ENCODE results near the gene IL22RA2. TPM values are rescaled to one million over a fixed set of nuclear protein-coding genes. Genes with fewer than 3 reads are reported as not detected.

The IL22RA2 gene
- total RNA-seq, 1 donor from 2014 or later = not detected

DNA sequence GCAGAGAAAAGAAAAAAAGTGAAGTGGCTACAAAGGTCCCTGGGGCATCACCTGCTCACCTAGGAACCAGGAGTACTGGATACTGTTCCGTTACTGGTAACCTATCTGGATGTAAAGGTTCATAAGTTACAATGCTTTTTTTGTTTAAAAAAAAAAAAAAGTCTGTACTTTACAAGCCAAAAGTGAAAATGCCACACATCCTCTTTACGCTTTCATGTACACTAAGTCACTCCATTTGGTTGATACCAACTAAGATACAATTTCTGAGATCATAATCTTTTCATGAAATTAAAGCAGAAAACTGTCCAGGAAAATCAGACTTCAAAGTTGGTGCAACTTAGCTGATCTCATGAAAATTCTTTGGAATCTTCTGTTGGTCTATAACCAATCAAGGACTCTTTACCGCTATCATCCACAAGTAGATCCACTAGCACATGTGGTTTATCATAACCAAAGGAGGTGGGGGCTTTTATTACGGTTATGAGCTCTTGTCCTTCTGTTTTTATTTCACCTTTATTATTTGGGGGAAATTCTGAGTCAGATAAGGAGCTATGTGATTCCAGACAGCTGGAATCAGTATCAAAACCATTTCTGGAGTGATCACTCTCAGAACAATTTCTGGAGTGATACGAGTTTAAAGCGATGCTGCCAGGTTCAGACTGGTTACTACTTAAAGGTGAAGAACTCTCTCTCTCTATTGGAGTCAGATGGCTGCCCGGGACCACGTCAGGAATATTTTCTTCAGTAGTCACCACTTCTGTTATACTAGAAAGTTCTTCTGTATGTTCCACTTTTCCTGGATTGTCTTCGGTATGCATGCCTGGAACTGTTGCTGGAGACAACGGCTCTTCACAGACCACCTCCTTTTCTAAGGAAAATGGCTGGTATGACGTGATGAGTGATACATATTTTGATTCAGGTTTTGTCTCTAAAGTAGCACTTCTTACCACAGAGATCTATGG is 24.5 kb upstream of the IL22RA2 start:
- no peak for DNase-seq (ENCODE audit: low read depth)

DNA sequence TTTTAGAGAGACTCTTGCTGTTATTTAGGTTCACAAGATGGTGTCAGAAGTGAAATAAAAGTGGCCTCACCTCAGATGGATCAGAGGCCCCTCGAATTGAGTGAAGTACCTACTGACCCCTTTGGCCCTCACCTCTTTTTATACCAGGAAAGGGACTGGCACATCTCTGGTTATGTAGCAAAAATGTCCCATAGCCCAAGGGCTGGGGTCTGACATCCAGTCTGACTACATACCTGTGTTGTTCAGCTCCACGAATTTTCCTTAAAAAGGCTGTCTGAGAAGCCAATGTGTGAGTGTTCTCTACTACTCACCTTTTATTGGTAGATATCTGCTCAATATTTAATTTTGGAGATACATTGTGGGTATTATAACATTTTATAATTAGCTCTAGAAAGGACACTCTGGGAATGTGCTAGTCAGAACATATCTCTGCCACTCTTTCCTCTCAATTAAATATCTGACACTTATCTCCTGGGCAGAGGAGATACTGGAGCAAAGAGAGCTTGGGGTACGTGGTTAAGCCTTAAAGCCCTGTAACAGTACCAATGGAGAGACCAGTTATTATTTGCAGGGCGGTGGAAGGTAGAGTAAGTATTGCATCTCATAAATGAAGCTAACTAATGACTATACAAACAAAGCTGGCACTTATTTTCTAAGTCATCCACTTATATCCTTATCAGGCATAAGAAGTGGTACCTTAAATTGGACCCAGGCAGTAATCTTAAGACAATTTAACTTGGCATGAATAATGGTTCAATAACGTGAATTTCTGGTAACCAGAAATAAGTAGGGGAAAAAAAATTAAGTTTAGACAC is 20.0 kb upstream of the IL22RA2 start:
- DNase-seq (ENCODE audit: low read depth) = no peak

DNA sequence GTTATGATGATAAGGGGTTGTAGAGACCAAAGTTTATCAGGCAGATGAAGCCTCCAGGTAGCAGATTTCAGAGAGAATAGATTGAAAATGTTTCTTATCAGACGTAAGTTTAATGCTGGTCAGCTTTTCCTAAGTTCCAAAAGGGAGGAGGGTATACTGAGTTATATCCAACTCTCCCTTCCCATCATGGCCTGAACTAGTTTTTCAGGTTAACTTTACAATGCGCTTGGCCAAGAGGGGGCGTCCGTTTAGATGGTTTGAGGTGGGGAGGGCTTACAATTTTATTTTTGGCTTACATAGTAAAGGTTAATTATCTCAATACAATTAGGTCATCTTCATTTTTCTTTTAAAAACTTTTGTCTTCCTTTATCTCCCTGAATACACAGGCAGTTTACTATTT is 19.4 kb upstream of the IL22RA2 start:
- no peak for DNase-seq (ENCODE audit: low read depth)

DNA sequence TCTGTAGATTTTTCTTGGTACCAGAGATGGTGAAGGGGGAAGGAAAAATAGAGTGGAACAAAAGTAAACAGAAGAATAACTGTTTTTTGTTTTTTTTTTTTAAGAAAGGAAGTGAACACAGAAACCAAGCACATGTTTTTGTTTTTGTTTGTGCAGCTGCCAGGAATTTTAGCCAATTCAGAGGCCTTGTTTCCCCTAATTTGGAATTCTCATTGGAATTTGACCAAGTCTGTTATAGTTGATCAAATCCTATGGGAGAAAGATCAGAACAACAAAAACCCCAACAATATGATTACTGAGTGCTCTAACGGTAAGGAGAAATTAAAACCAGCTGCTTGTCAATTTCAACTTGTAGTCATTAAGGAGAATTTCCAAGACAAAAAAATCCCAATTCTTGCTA is 18.2 kb upstream of the IL22RA2 start:
- DNase-seq (ENCODE audit: low read depth) = peak; percentile 31

DNA sequence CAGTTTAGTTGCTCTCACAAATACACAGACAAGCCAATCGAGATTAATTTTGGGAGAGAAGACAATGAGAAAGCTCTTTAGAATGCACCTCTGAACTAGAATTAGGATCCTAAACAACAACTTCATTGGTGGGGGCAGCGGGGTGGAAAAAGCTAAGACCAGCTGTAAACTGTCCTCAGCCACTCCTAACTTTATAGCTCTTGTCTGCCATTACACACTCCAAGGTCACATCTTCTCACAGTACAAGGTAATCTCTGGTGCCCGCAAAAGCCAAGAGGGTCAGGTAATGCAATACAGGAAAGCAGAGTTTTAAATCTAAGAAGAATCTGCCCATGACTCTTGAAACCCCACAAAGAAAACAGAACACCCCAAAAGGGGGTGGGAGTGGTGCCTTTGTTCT is 17.8 kb upstream of the IL22RA2 start:
- DNase-seq (ENCODE audit: low read depth) = no peak

DNA sequence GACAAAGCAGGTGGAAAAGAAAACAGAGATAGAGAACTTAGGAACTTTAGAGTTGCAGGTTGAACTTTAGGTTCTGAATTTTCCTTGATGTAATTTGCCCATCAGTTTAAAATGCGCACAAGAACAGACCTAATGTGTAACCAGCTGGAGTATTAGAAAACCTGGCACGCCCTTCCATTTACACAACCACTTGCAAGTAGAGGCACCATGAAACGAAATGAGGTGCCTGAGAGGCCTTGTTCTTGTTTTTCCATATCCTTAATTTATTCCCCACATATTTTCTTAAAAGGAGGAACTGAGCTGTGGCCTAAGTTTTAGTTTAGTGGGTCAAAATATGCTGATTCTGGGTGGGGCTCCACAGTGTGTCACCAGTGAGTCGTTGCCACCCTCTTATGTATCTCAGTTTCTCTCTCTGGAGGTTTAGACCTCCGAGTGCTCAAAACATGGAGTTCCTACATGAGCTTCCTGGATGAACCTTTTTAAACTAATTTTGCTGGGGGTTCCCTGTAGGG is 17.2 kb upstream of the IL22RA2 start:
- no peak for DNase-seq (ENCODE audit: low read depth)

DNA sequence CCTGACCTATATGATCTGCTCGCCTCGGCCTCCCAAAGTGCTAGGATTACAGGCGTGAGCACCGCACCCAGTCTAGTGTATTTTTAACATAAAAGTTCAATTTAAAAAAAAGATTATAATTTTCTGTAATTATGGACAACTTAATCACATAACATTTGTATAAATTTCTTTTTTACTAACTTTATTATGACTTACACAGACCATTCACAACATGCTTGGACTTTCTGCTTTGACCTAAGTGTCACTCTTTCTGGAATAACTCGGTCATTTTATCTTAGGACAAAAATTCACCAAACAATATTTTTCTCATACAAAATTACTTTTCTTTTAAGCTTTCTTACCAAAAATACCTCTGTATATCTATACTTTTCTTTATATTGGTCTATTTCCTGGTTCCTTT is 15.4 kb upstream of the IL22RA2 start:
- no peak for DNase-seq (ENCODE audit: low read depth)

DNA sequence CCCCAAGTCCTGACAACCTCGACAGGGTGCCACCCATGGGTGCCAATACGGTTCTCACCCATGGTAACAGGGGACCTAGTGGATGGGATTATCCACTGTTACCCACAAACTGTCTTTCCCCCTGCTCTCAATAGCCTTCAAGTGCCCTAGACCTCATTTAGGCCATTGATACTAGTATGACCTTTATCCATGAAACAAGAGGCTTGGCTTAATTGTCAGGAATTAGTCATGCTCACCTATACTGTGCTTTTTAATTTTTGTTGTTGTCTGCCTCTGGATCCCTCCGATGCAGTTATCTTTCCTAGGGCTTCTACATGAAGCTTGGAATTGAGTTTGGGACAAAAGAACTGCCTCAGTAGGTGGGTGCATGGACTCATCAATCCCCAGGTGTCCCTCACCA is 11.8 kb upstream of the IL22RA2 start:
- no peak for DNase-seq (ENCODE audit: low read depth)

DNA sequence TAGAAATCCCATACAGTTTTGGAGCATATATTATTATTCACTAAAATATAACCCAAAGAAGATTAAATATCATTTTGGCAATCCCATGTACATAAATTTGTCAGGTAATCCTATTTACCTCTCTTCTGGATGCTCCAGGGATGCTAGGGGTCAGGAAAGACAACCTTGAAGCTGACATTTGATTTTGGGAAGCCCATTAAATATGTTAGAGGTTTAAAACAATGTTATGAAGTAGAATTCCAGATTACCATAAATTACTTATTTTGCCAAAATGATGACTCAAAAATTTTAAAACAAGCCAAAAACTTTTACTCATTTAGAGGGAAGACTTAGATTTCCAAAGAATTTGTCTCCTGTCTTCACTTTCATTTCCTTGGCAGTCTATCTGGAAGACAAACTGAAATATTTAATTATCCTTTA is 9.2 kb upstream of the IL22RA2 start:
- DNase-seq (ENCODE audit: low read depth) = no peak

DNA sequence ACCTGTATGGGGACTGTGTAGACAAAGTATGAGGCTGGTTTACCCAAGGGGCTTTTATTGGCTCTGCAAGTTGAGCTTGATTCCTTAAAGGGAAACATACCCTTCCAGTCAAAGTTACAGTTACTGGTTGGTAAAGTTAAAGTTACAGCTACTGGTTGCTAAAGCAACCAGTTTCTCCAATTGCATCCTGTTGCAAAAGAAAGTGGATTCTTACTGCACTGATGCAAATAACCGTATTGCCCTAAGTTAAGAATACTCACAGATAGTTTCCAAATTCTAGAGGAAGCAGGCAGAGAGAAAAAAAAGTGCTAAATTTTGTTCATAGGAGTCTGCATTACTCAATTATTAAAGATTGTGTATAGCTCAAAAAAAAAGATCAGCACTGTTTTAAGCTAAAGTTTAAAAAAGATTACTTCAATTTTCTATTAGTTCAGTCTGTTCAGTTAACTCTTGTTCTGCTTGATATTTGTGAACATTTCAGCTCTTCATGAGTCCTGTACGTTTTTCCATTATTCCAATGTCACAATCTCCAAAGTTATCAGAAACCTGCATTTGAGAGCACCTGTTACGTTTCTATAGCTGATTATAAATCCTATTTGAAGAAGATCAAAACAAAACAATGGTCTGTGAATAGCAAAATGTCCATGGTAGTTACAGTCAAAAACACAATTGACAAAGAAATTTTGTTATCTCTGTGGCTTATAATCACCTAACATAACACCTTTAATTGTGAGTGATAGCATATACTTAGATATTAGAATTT is 8.6 kb upstream of the IL22RA2 start:
- DNase-seq (ENCODE audit: low read depth) = no peak

DNA sequence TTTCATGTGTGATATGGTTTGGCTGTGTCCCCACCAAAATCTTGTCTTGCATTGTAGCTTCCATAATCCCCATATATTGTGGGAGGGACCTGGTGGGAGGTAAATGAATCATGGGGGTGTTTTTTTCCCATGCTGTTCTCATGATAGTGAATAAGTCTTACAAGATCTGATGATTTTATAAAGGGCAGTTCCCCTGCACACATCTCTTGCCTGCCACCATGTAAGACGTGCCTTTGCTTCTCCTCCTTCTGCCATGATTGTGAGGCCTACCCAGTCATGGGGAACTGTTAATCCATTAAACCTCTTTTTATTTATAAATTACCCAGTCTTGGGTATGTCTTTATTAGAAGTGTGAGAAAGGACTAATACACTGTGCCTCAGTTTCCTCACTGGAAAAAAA is 4.2 kb upstream of the IL22RA2 start:
- no peak for DNase-seq (ENCODE audit: low read depth)

DNA sequence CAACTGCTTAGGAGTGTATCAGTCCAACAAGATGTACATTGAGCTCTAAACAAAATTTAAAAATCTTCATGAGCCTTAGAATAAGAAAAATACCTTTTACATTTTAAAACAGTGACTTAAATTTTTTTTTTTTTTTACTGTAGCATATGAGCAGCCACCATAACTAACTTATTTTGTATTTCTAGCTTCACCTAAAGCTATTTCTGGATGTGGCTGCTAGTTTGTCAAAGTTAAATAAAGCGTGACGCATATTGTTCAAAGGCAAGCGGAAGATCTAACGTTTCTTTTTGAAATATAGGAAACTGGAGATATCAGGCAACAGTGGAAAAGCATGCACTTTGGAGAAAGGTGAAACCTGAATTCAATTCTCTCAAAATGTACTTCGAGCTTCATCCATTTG is 3.3 kb upstream of the IL22RA2 start:
- no peak for DNase-seq (ENCODE audit: low read depth)

DNA sequence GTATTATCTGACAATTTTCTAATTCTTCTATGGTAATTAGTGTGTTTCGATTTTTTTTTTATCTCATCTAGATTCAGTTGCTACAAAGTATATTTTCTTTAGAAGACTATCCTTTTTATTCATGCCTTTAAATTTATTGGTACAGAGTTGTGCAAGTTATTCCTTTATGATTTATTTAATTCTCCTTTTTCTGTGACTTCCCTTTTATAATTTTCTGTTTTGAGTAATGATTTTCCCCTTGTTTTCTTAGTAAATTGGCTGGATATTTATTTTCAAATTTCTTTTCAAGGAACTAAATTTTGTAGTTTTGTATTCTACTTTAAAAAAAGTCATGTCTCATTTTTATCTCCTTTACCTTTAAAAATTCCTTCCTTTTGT is 2.4 kb upstream of the IL22RA2 start:
- DNase-seq (ENCODE audit: low read depth) = no peak

DNA sequence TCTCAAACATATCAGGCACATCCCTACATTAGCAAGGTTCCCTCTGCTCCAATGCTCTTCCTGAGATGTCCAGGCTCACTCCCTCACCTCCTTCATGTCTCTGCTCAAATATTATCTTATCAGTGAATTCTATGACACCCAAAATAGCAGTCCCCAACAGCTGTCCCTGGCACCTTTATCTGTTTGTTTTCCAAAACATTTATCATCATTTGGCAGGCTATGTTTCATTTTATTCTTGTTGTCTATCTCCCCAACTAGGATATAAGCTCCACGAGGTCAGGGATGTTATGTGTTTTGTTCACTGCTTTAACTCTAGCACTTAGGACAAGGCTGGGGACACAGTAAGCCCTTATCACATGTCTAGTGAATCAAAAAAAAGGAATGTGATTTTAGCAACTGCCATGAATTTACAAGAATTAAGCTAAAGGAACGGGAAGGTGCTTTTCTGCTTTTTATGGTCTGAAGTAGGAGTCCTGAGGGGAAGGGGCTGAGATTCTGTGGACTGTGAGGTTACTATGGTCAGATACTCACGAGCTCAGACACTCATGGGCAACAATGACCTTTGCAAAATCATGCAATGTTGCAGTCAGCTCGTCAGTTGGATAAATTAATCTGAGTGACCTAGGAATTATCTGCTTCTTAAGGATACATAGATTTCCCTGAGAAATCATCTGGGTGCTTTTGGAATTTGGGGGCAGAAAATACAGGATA is 1.9 kb upstream of the IL22RA2 start:
- no peak for DNase-seq (ENCODE audit: low read depth)

DNA sequence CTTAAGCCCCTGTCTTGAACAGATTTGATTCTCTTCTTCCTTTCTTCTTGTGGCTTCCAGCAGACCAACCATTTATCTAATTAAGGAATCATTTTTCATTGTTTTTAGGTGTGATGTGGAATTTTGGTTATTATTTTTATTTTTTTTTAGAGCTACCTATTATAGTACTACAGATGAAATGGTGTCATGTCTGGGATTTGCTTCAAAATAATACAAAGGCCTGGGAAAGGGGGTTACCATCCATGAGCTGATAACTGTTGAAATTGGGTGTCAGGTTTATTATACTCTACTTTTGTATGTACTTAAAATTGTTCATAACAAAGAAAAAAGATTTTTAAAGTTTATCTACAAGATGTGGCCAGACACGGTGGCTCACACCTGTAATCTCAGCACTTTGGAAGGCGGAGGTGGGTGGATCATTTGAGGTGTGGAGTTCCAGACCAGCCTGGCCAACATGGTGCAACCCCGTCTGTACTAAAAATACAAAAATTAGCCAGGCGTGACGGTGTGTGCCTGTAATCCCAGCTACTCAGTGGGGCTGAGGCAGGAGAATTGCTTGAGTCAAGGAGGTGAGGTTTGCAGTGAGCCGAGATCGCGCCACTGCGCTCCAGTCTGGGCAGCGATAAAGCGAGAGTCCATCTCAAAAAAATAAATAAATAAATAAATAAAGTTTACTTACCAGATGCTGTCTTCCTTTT is 561 bp downstream of the IL22RA2 start:
- no peak for DNase-seq (ENCODE audit: low read depth)

DNA sequence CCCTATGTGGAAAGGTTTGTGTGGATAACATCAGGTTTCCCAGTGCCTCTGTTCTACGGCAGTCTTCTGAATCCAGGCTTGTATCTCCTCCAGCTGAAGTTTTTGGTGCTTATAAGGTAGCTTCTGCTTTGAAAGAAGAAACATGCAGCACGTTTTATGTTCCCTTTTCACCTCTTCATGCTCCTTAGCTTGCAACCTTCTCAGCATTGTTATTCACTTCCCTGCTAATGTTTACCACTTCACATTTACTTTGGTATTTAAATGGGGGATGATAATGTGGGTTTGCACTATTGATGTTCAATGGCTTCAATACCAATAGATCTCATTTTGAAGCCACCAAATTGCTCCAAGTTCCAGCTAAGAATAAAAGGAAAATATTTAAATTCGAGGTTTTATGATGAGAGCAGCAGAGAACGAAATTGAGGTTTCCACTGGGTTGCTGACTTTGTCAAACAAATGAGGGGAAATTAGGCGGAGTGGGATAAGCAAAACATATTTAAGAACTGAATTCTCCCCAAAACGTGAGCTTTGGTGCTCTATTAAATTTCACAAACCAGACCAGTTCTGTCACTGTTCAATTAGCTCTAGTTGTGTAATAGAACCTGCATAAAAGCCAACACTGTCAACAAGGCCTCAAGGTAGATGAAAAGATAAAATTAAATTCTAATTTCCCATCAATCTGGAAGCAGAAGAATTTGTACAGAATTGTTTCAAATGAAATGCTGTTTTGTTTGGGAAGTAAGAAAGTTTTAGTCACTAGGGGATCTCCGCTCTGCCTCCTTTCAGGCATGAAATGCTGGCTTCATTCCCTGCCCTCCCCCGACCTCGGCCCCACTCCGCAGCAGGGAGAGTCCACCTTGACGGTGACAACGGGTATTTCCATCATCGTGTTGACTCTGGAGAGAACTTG is 1.4 kb downstream of the IL22RA2 start:
- no peak for DNase-seq (ENCODE audit: low read depth)

DNA sequence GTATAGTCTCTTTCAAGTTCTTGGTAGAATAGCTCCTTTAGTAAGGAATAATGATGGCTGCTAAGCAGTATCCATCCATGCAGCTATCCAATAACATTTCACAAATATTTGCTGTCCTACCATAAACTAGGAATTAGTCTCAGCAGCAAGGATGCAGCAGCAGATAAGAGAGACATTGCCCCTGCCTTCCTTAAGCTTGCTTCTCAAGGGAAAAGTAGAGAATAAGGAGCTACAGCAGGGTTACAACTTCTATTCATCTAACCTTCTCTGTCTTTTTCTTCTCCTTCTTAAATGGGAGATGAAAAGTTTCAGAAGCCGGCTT is 2.4 kb downstream of the IL22RA2 start:
- no peak for DNase-seq (ENCODE audit: low read depth)

DNA sequence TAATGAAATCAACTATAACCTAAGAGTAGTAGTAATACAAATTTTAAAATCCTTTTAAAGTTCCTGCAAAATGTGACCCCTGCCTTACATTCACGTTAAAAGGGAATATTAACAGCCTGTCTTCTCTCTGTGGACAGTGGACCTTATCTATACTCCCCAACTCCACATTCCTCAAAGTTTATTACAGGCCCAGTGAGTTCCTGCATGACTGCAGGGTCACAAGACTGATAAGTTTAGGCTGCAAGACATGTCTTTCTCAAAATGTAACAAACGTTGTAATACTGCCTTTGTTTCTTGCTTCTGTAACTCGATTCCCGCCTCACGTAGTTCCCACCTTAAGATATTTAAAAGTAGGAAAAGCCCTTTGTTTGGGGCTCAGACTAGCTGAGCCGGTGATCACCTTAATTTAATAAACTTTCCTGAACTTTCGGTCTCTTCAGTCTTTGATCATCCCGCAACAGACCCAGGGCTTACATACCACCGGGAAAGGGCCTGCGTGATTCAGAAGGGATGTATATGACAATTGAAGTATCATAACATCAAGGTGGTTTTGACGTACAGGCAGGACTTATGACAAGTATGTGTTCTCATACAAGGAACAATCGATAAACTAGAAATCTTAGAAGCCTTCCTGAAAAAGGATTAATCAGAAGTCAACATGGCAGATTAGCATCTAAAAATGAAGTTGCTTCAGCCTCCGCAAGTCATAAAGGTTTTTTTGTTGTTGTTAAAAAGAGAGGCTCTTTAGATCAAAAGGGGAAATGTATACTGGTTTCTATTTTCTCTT is 3.0 kb downstream of the IL22RA2 start:
- no peak for DNase-seq (ENCODE audit: low read depth)

Measured in myocyte (in vitro differentiated cells).